ENCODE data around the gene SLC25A20. TPM values are rescaled to one million over a fixed set of nuclear protein-coding genes. Genes with fewer than 3 reads are reported as not detected.

Gene SLC25A20
- polyA plus RNA-seq, 2 of the 4 experiments (the other 2 are of a cell fraction) = 13.5 to 22.4 TPM

- DNase-seq (ENCODE audit: low read depth in 1 of 2, low spot score in 1 of 2) = no peak
- ATAC-seq = no peak; a peak in 1 of 6 replicates
- POLR2A ChIA-PET = no interaction called here
- Histone ChIP-seq H3K27ac (no peak overlapping the region), H3K4me1 (no peaks in the 10 kb centered on the region), H3K4me2 (no peak overlapping the region), H3K4me3 (no peak overlapping the region), H3K9me3 (no peaks in the 10 kb centered on the region)
- CTCF ChIA-PET = no interaction called here
- FAIRE-seq = no peak
- WGBS (ENCODE audit: missing lambda C conversion rate) = 88% methylated on average over 6 of the region's 6 CpGs
- no peak for TF ChIP-seq HES2 (IDR thresholded peaks at IDR 0.05)
- no peak for TF ChIP-seq MAX (IDR thresholded peaks at IDR 0.05)
- no peak for TF ChIP-seq POLR2AphosphoS2 (conservative IDR thresholded peaks at IDR 0.05; ENCODE audit: low read length)
- no peak for TF ChIP-seq FOXS1 (CRISPR knock-in tag; IDR thresholded peaks at IDR 0.05)
- no peak for TF ChIP-seq ESRRA (IDR thresholded peaks at IDR 0.05; ENCODE audit: borderline replicate concordance, low read length)
- no peak for TF ChIP-seq RARB (CRISPR knock-in tag; IDR thresholded peaks at IDR 0.05)
- TF ChIP-seq POLR2A (IDR thresholded peaks at IDR 0.05; ENCODE audit: low read length) = no peak
- no peak for TF ChIP-seq TP53 (CRISPR knock-in tag; IDR thresholded peaks at IDR 0.05)
- TF ChIP-seq HOXA7 (CRISPR knock-in tag; IDR thresholded peaks at IDR 0.05) = no peak
- no peak for TF ChIP-seq MYC (IDR thresholded peaks at IDR 0.05; ENCODE audit: borderline replicate concordance, low read length)
- no peak for TF ChIP-seq ZSCAN20 (CRISPR knock-in tag; IDR thresholded peaks at IDR 0.05)
- no peak for TF ChIP-seq CHD2 (IDR thresholded peaks at IDR 0.05; ENCODE audit: low read length, partially characterized antibody)
- TF ChIP-seq ELK1 (IDR thresholded peaks at IDR 0.05; ENCODE audit: low read depth, low read length) = no peak
Observed at GRCh38 chr3:48879307-48879993, 19.2 kb downstream of the SLC25A20 start.

DNA sequence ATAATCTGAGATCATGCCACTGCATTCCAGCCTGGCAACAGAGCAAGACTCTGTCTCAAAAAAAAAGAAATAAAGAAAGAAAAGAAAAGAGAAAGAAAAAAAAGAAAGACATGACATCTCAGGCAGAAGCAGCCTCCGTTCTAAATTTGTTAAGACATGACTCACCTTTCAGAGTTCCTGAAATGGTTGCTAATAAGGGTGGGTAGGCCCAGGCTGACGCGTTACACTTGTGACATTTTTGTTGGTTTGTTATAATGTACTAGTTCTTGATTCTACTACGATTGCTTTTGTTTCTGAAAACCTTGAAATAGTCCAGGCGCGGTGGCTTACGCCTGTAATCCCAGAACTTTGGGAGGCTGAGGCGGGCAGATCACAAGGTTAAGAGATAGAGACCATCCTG lies 21.0 kb downstream of the SLC25A20 start:
- ChIA-PET POLR2A (no interaction called here), CTCF (no interaction called here)
- FAIRE-seq (no peak), ATAC-seq (no peak), DNase-seq (ENCODE audit: low read depth in 1 of 2, low spot score in 1 of 2) (no peak)
- no peaks in the 10 kb centered on the region for H3K4me1 ChIP-seq
- 94% methylated on average over 8 of the region's 8 CpGs for WGBS (ENCODE audit: missing lambda C conversion rate)
- H3K4me3 ChIP-seq = no peak overlapping the region
- no peak overlapping the region for H3K27ac ChIP-seq
- H3K9me3 ChIP-seq = no peaks in the 10 kb centered on the region
- no peak overlapping the region for H3K4me2 ChIP-seq
- TF ChIP-seq USF2 (IDR thresholded peaks at IDR 0.05) = no peak
- TF ChIP-seq FOXS1 (CRISPR knock-in tag; IDR thresholded peaks at IDR 0.05) = no peak
- TF ChIP-seq ZSCAN20 (CRISPR knock-in tag; IDR thresholded peaks at IDR 0.05) = no peak
- TF ChIP-seq CHD2 (IDR thresholded peaks at IDR 0.05; ENCODE audit: low read length, partially characterized antibody) = no peak
- TF ChIP-seq ZFP36 (IDR thresholded peaks at IDR 0.05; ENCODE audit: borderline replicate concordance, partially characterized antibody) = no peak
- TF ChIP-seq NPAS2 (CRISPR knock-in tag; IDR thresholded peaks at IDR 0.05; ENCODE audit: borderline replicate concordance) = no peak
- no peak for TF ChIP-seq RNF2 (IDR thresholded peaks at IDR 0.05; ENCODE audit: borderline replicate concordance, low read depth)
- no peak for TF ChIP-seq POLR2A (IDR thresholded peaks at IDR 0.05; ENCODE audit: low read length)
- no peak for TF ChIP-seq SMC3 (IDR thresholded peaks at IDR 0.05)

DNA sequence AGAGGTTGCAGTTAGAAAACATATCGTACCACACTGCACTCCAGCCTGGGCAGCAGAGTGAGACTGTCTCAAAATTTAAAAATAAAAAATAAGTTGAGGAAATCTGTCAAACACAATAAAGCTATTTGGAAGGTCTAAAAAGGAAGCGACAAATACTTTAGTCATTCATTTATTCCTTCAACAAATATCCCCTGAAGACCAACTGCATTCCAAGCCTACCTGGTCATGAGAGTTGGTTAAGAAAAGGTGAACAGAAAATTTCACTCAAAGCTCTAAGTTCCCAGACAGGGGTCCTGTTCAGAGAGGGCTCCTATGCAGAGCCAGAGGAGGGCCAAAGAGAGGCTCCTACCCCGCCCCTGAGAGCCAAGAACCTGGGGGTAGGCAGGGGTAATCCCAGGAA lies 35.6 kb downstream of the SLC25A20 start:
- DNase-seq (ENCODE audit: low read depth in 1 of 2, low spot score in 1 of 2) (no peak), FAIRE-seq (no peak)
- H3K27ac ChIP-seq = no peak overlapping the region
- TF ChIP-seq TP53 (CRISPR knock-in tag; IDR thresholded peaks at IDR 0.05) (no peak), HDAC2 (IDR thresholded peaks at IDR 0.05) (no peak), PHF8 (IDR thresholded peaks at IDR 0.05; ENCODE audit: borderline replicate concordance, low read depth) (no peak), HOXB13 (CRISPR knock-in tag; IDR thresholded peaks at IDR 0.05; ENCODE audit: low read depth) (no peak), NR3C1 (IDR thresholded peaks at IDR 0.05) (no peak), BHLHE40 (IDR thresholded peaks at IDR 0.05; ENCODE audit: low read depth, low read length) (no peak), E2F6 (IDR thresholded peaks at IDR 0.05; ENCODE audit: borderline replicate concordance, low read depth) (no peak), CHD4 (IDR thresholded peaks at IDR 0.05; ENCODE audit: borderline replicate concordance) (no peak), EP300 (IDR thresholded peaks at IDR 0.05) (no peak), JUN (IDR thresholded peaks at IDR 0.05) (no peak), ZNF302 (CRISPR knock-in tag; IDR thresholded peaks at IDR 0.05) (no peak), KDM1A (IDR thresholded peaks at IDR 0.05; ENCODE audit: low read depth) (no peak), USF2 (IDR thresholded peaks at IDR 0.05) (no peak), CTCF (IDR thresholded peaks at IDR 0.05) (no peak)

More for the DNA sequence above, 35.6 kb downstream of the SLC25A20 start:
- Histone ChIP-seq H3K9me3 (no peaks in the 10 kb centered on the region), H3K4me2 (no peak overlapping the region), H3K4me3 (no peak overlapping the region), H3K4me1 (no peaks in the 10 kb centered on the region)
- POLR2A ChIA-PET = interaction anchor here (0.6 kb wide), 1 partner anchor 166 kb away, joined by 3 read pairs; no protein-coding TSS in a partner anchor
- CTCF ChIA-PET = no interaction called here
- ATAC-seq = no peak
- WGBS (ENCODE audit: missing lambda C conversion rate) = 77% methylated on average over 3 of the region's 3 CpGs

Measured in A549 (cell line).